Prostate gland (tissue), 2 donors: ENCODE results near the gene TMPRSS5. TPM values are rescaled to one million over a fixed set of nuclear protein-coding genes. Genes with fewer than 3 reads are reported as not detected.
"Not testable (repeated sequence)": the region's sequence is repeated elsewhere in the genome, so short reads cannot be mapped to it uniquely, and the experiment has no call there.

ENCODE experiments used
- DNase-seq: peaks from one replicate; pipeline ENCODE4 v3.0.0-alpha.2; 2019; ENCODE audit warnings: low spot score
- H3K27ac ChIP-seq, 2 donors: fragments of 200-600 bp; sonication (generic); 2 replicates each; pipeline ENCODE4 v1.5.1; 2017 to 2019
- H3K27me3 ChIP-seq: fragments of 200-600 bp; sonication (generic); replicated peaks from 2 replicates; pipeline ENCODE4 v1.5.1; 2019; ENCODE audit not compliant: insufficient read depth
- H3K36me3 ChIP-seq, 2 donors: fragments of 200-600 bp; sonication (generic); 1 replicate in 1 of 2; 2 replicates in 1 of 2; pipeline versions ENCODE4 v1.5.1 to v1.8.1; 2017 to 2019
- H3K4me1 ChIP-seq: fragments of 200-600 bp; sonication (generic); replicated peaks from 2 replicates; pipeline ENCODE4 v1.5.1; 2019
- H3K4me3 ChIP-seq, 2 donors: fragments of 200-600 bp; sonication (generic); 2 replicates each; pipeline ENCODE4 v1.5.1; 2017 to 2019
- H3K9me3 ChIP-seq: fragments of 200-600 bp; sonication (generic); 2 replicates; pipeline ENCODE4 v1.5.1; 2017
- CTCF ChIP-seq, 4 experiments: fragments of 200-600 bp in 2 of 4; fragments of 450-650 bp in 2 of 4; sonication (generic) in 2 of 4; IDR thresholded peaks; 1 replicate in 3 of 4; 2 replicates in 1 of 4; pipeline ENCODE4 v1.5.1; 2016 to 2019; ENCODE audit warnings: antibody characterized with exemption in 4 of 4, mild to moderate bottlenecking in 2 of 4, moderate library complexity in 2 of 4
- POLR2A ChIP-seq: fragments of 450-650 bp; IDR thresholded peaks from one replicate; pipeline ENCODE4 v1.6.1; 2016; ENCODE audit warnings: antibody characterized with exemption, mild to moderate bottlenecking
- POLR2AphosphoS5 ChIP-seq: sonication (generic); formaldehyde crosslinking; IDR thresholded peaks from one replicate; pipeline ENCODE4 v1.6.1; 2017; ENCODE audit warnings: antibody characterized with exemption
- WGBS: methylation state at CpG from one replicate; pipeline ENCODE4 v1.1.5; 2018; 5-methylcytosine and 5-hydroxymethylcytosine counted together
- intact Hi-C: fragments of 100-400 bp; cut with DNase I; formaldehyde crosslinking; loops from one replicate; pipeline ENCODE4 v1.14.2; 2022
- total RNA-seq, 2 donors: library from RNA; depleted of rRNA; stranded (reverse); fragments of >200 nt; gene quantifications; one replicate each; pipeline ENCODE4 v1.1.0, GENCODE V29; 2016

Gene TMPRSS5
- total RNA-seq, 2 donors from 2014 or later = 1.5 to 2.1 TPM

- TF ChIP-seq CTCF (IDR thresholded peaks at IDR 0.05) (no peak), POLR2AphosphoS5 (no peak)
- no peak for DNase-seq
- intact Hi-C loops = no loop called here
- no peak overlapping the region for H3K4me3 ChIP-seq
- no peaks in the 10 kb centered on the region for H3K4me1 ChIP-seq
- H3K27me3 ChIP-seq = no peaks in the 10 kb centered on the region
- no peak overlapping the region for H3K27ac ChIP-seq
- 85% methylated on average over 3 of the region's 3 CpGs for WGBS
- H3K9me3 ChIP-seq = no peaks in the 10 kb centered on the region
- no peaks in the 10 kb centered on the region for H3K36me3 ChIP-seq
Measured at GRCh38 chr11:113724778-113725177, 18.7 kb upstream of the TMPRSS5 start.

- intact Hi-C loops = no loop called here
Measured at GRCh38 chr11:113723787-113724186, 17.7 kb upstream of the TMPRSS5 start.

GRCh38 chr11:113722934-113723333, 16.8 kb upstream of the TMPRSS5 start:
- no peak overlapping the region for H3K4me3 ChIP-seq
- TF ChIP-seq POLR2AphosphoS5 = no peak
- no peak for TF ChIP-seq POLR2A
- no peak for TF ChIP-seq CTCF (IDR thresholded peaks at IDR 0.05)
- no peaks in the 10 kb centered on the region for H3K36me3 ChIP-seq
- 91% methylated on average over 3 of the region's 3 CpGs for WGBS
- no peaks in the 10 kb centered on the region for H3K27me3 ChIP-seq
- DNase-seq = no peak
- intact Hi-C loops = no loop called here
- H3K4me1 ChIP-seq = no peaks in the 10 kb centered on the region
- H3K27ac ChIP-seq = no peak overlapping the region
- H3K9me3 ChIP-seq = no peaks in the 10 kb centered on the region

More at GRCh38 chr11:113723787-113724186, 17.7 kb upstream of the TMPRSS5 start:
- 66% methylated on average over 4 of the region's 4 CpGs for WGBS
- Histone ChIP-seq H3K9me3 (no peaks in the 10 kb centered on the region), H3K27ac (no peak overlapping the region), H3K27me3 (no peaks in the 10 kb centered on the region), H3K36me3 (no peaks in the 10 kb centered on the region), H3K4me1 (no peaks in the 10 kb centered on the region), H3K4me3 (no peak overlapping the region)
- DNase-seq = no peak
- no peak for TF ChIP-seq POLR2AphosphoS5
- TF ChIP-seq CTCF (IDR thresholded peaks at IDR 0.05) = no peak
- TF ChIP-seq POLR2A = no peak

- intact Hi-C loops = no loop called here
- WGBS = 76% methylated on average over 4 of the region's 4 CpGs
- Histone ChIP-seq H3K36me3 (no peaks in the 10 kb centered on the region), H3K4me1 (no peaks in the 10 kb centered on the region), H3K9me3 (no peaks in the 10 kb centered on the region), H3K27me3 (no peaks in the 10 kb centered on the region), H3K4me3 (no peak overlapping the region), H3K27ac (no peak overlapping the region)
- DNase-seq = no peak
- no peak for TF ChIP-seq POLR2A
- TF ChIP-seq POLR2AphosphoS5 = no peak
Measured at GRCh38 chr11:113722221-113722620, 16.1 kb upstream of the TMPRSS5 start.

- TF ChIP-seq CTCF (IDR thresholded peaks at IDR 0.05) (no peak), POLR2AphosphoS5 (no peak), POLR2A (no peak)
- Histone ChIP-seq H3K27ac (no peak overlapping the region), H3K4me1 (no peaks in the 10 kb centered on the region), H3K36me3 (no peaks in the 10 kb centered on the region), H3K4me3 (no peak overlapping the region), H3K9me3 (no peaks in the 10 kb centered on the region), H3K27me3 (no peaks in the 10 kb centered on the region)
- DNase-seq = no peak
- 92% methylated on average over 3 of the region's 3 CpGs for WGBS
- intact Hi-C loops = no loop called here
Measured at GRCh38 chr11:113721462-113722066, 15.5 kb upstream of the TMPRSS5 start.

GRCh38 chr11:113720478-113720877, 14.4 kb upstream of the TMPRSS5 start:
- DNase-seq, intact Hi-C loops, H3K4me1 ChIP-seq, H3K27me3 ChIP-seq, H3K27ac ChIP-seq, H3K9me3 ChIP-seq, H3K36me3 ChIP-seq, H3K4me3 ChIP-seq: not testable (repeated sequence)
- 51% methylated on average over 3 of the region's 3 CpGs for WGBS
